GM18499 (cell line): ENCODE results near the gene NSUN7.

Experiments
- ATAC-seq: cut with Tn5 transposase; IDR thresholded peaks from one replicate; pipeline ENCODE4 v1.9.1; 2021; ENCODE audit warnings: moderate number of reproducible peaks; ENCODE audit not compliant: insufficient read depth, unreplicated experiment

The NSUN7 gene

GRCh38 chr4:40733752-40734151, 16.0 kb upstream of the NSUN7 start:
- no peak for ATAC-seq

- ATAC-seq, result no peak
These were observed 15.3 kb upstream of the NSUN7 start for GRCh38 chr4:40734497-40734896.

- ATAC-seq, result no peak
These were observed 12.8 kb upstream of the NSUN7 start for GRCh38 chr4:40736910-40737309.

DNA sequence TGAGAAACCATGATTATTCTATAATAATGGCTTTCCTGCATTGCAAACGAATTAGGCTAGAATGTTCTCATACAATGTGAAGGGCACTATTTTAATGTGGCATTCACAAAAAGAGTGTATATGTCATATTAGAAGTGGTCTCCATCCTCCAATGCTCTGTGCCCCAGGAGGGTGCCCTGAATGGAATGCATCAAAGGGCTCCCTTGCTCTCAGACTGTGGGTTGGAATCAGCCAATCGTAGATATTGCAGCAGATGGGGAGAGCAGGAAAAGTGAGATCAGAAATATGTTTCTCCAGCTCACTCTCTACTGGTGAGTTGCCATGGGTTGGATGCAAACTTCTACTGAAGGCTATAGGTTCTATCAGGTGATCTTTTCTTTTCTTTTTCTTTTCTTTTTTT, 11.9 kb upstream of the NSUN7 start:
- no peak for ATAC-seq

GRCh38 chr4:40739347-40739746, 10.4 kb upstream of the NSUN7 start:
- ATAC-seq, result no peak

DNA sequence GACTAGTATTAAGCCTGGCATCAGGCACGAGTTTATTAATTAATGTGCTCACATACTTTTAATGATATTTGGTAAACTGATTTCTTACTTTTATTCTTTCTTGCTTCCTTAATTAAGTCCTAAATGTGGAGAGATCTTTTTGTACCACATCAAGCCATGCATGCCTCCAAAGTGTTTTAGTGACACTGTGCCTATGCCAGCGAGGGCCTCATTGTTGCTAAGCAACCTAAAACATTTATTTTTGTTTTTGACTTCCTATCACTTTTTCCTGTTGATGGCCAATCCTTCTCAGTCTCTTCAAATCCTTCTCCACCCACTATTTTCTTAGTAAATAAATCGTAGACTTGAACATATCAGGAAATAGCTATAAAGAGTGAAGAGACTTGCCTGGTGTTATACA, 5.5 kb upstream of the NSUN7 start:
- no peak for ATAC-seq

- ATAC-seq, result no peak
These were observed 4.3 kb upstream of the NSUN7 start for GRCh38 chr4:40745285-40745984.

GRCh38 chr4:40747207-40747835, 2.4 kb upstream of the NSUN7 start:
- no peak for ATAC-seq

GRCh38 chr4:40750461-40751258, 905 bp downstream of the NSUN7 start:
- ATAC-seq, result no peak

GRCh38 chr4:40755616-40756015, 5.9 kb downstream of the NSUN7 start:
- ATAC-seq, result no peak

DNA sequence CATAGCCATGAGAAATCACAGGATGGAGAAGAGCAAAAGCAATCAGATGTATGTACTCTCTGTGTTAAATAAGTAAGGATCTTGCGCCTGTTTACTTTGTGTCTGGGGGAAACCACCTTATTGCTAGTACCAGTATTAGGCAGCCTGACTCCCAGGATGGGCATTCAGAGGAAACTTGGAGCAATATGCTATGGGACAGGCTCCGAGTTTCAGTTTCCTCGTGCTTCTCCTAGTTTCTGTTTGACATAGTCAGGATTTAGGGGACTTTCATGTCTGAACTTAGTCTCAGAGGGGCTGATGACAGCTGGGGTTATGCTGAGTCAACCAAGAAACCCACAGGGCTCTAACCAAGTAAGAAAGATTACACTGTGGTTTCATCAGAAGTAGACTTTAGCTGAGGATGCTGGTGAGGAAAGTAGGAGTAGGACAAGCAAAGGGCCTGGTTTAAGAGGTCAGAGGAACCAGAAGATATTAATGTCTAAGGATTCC, 13.5 kb downstream of the NSUN7 start:
- ATAC-seq, result peak; percentile 96

DNA sequence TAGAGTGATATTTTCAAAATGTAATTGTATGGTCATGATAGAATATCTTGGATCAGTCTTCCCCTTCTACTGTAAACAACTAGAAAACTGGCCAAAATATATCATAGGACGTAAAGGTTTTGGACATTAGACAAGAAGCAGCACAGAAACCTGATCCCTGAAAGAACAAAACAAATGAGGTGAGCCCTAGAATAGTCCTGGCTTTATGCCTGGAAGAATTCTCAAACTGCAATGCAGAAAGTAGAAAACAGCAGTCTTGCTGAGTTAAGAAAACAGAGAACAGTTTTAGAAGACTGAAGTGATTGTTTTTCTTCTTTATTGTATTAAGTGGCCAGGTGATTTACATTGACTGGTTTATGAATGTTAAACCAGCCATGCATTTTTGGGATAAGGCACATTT, 19.5 kb downstream of the NSUN7 start:
- no peak for ATAC-seq

- ATAC-seq, result no peak
These were observed 28.3 kb downstream of the NSUN7 start for GRCh38 chr4:40778090-40778489.

DNA sequence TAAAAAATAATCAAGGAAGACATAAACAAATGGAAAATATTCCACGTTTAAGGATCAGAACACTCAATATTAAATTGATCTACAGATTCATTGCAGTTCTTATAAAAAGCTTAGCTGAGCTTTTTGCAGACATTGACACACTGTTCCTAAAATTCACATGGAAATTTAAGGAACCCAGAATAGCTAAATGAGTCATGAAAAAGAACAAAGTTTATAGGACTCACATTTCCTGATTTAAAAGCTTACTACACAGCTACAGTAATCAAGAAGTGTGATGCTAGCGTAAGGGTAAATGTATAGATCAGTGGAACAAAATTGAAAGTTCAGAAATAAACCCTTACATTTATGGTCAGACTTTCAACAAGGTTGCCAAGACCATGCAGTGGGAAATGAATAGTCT, 33.1 kb downstream of the NSUN7 start:
- ATAC-seq, result no peak

DNA sequence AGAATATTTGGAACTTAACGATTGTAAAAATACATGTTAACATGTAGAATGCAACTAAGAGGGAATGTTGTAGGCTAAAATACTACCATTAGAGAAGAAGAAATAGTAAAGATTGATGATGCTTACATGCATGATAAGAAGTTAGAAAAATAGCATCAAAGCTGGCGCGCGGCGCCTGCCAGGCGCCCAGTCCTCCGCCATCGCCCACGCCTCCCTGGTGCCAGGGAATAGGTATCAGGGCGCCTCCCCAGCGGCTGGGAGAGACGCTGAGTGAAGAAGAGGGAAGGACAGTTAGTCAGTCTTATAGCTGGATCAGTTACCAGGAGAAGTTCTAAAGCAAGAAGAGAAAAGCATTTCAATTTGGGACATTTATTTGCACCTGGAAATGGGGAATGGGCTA, 36.0 kb downstream of the NSUN7 start:
- no peak for ATAC-seq

- no peak for ATAC-seq
These were observed 38.6 kb downstream of the NSUN7 start for GRCh38 chr4:40788331-40788730.

DNA sequence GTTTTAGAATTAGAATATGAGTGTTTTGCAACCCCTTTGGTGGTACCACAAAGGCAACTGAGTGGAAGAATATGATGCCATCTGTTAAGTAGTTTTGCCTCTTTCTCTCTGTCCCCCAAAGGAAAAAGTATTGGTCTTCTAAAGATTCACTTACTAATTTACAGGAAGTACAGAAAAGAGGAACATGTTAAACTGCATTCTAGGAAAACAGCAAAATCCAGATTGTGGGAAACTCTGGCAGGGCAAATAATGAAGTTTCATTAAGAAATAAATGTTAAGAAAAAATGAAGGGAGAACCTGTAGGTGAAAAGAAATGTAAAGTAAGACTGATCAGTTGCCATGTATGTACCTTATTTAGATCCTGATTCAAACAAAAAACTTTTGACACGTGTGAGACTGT, 39.3 kb downstream of the NSUN7 start:
- ATAC-seq, result no peak

DNA sequence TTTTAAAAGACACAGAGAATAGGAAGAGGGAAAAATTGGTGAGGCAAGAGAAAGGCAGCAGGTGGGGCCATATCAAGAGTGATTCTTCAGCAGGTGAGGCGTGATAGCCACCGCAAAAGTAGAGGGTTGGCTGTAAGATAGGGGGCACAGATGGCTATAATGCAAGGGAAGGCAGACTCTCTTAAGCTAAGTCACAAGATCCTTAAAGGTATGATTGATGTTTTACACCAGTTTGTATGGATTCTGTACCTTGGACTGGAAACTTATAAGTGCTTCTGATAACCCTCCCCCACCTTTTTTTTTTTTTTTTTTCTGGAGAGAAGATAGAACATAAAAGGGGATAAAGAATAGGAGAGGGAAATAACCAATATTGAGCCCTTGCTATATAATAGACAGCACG, 40.0 kb downstream of the NSUN7 start:
- no peak for ATAC-seq

DNA sequence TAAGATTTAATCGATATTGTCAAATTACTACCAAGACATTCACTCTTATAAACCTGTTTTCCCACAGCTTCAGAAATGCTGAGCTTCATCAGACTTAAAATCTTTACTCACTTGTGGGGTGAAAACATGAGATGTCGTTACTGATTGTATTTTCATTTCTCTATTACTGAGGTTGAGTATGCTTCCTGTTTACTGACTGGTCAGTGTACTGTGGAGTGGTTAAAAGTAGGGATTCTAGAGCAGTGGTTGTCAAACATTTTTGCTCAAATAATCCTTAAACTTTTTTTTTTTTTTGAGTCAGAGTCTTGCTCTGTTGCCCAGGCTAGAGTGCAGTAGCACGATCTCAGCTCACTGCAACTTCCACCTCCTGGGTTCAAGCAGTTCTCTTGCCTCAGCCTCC, 50.3 kb downstream of the NSUN7 start:
- peak; percentile 93 for ATAC-seq

DNA sequence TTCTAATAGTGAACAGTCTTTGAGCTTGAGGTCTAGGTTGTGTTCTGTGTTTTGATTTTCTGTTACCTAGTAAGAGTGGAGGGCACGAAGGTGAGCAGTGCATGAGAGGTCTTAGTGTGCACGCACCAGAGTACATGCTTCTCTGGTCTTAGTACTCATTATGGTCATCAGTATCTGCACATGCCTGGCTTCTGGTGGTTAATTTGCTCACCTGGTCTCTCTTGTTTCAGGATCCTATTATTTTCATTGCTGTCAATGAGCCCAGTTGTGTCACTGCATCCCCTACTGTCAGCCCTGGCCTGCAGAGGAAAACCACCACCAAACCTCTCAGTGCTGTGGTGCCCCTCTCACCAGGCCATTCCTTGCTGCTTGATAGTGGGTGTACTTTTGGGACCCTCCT, 54.8 kb downstream of the NSUN7 start:
- no peak for ATAC-seq

DNA sequence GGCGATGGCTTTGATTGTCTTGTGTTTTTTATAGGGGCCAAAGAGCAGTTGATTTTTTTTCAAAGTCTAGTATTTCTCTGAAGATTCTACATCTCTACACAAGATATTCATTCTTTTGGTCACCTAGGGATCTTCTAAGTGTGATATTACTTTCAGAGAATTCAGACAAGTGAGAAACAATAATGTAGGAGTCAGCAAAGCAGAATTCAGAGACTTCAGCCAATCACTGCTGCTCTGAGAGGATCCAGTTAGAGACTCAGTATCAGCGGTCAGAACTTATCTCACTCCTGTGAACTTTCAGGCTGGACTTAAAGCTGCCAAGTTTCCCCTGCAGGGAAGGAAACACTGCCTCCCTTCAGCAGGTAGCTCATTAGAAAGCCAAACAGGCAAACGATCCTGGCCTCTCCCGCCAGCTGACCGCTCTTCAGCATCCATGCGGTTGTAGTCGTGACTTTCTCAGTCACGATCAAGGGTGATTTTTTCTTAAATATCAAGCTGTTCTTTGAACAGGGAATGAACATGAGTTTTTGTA, 59.2 kb downstream of the NSUN7 start:
- no peak for ATAC-seq
